H9 (cell line): Measurements from ENCODE around the gene NCOA4. TPM values are rescaled to one million over a fixed set of nuclear protein-coding genes. Genes with fewer than 3 reads are reported as not detected.

Experiments used
- DNase-seq: peaks from one replicate; pipeline ENCODE4 v3.0.0-alpha.2; 2017
- H2AFZ ChIP-seq: one replicate; pipeline ENCODE4 v1.6.1; 2013; ENCODE audit warnings: mild to moderate bottlenecking, low read length, control low read depth, moderate library complexity
- H2AK5ac ChIP-seq: 2 replicates; pipeline ENCODE4 v1.6.1; 2013; ENCODE audit warnings: low read length, control low read depth, mixed read lengths; ENCODE audit not compliant: insufficient read length
- H2BK120ac ChIP-seq: one replicate; pipeline ENCODE4 v1.6.1; 2013; ENCODE audit warnings: low read depth, mild to moderate bottlenecking, low read length, control low read depth, inconsistent platforms; ENCODE audit not compliant: poor library complexity, severe bottlenecking
- H2BK12ac ChIP-seq: 2 replicates; pipeline ENCODE4 v1.6.1; 2013; ENCODE audit warnings: low read length, control low read depth, mixed read lengths, low read depth; ENCODE audit not compliant: insufficient read length
- H2BK15ac ChIP-seq: 2 replicates; pipeline ENCODE4 v1.6.1; 2013; ENCODE audit warnings: low read depth, low read length, control low read depth
- H2BK20ac ChIP-seq: one replicate; pipeline ENCODE4 v1.6.1; 2013; ENCODE audit warnings: low read depth, mild to moderate bottlenecking, low read length, control low read depth, inconsistent platforms; ENCODE audit not compliant: poor library complexity, severe bottlenecking
- H2BK5ac ChIP-seq: 2 replicates; pipeline ENCODE4 v1.6.1; 2013; ENCODE audit warnings: low read length, control low read depth, mixed read lengths; ENCODE audit not compliant: insufficient read length
- H3K14ac ChIP-seq: 2 replicates; pipeline ENCODE4 v1.6.1; 2013; ENCODE audit warnings: low read length, control low read depth; ENCODE audit not compliant: insufficient read depth
- H3K18ac ChIP-seq: 2 replicates; pipeline ENCODE4 v1.6.1; 2013; ENCODE audit warnings: low read depth, mild to moderate bottlenecking, mixed read lengths, low read length, control low read depth; ENCODE audit not compliant: insufficient read length
- H3K23ac ChIP-seq: 2 replicates; pipeline ENCODE4 v1.6.1; 2013; ENCODE audit warnings: low read length, control low read depth, mixed read lengths, low read depth; ENCODE audit not compliant: insufficient read length
- H3K23me2 ChIP-seq: 2 replicates; pipeline ENCODE4 v1.6.1; 2013; ENCODE audit warnings: low read depth, mild to moderate bottlenecking, mixed read lengths, low read length, control low read depth; ENCODE audit not compliant: insufficient read length, poor library complexity, severe bottlenecking
- H3K27ac ChIP-seq: 2 replicates; pipeline ENCODE4 v1.5.1; 2013; ENCODE audit warnings: low read length, control low read depth, mixed read lengths, low read depth; ENCODE audit not compliant: insufficient read length
- H3K27me3 ChIP-seq: 2 replicates; pipeline ENCODE4 v1.6.1; 2013; ENCODE audit warnings: low read length, control low read depth, inconsistent platforms; ENCODE audit not compliant: insufficient read depth
- H3K4ac ChIP-seq: 2 replicates; pipeline ENCODE4 v1.6.1; 2013; ENCODE audit warnings: low read depth, mild to moderate bottlenecking, control low read depth, inconsistent platforms, low read length, moderate library complexity
- H3K4me1 ChIP-seq: 2 replicates; pipeline ENCODE4 v1.6.1; 2013; ENCODE audit warnings: low read length, control low read depth, inconsistent platforms; ENCODE audit not compliant: insufficient read depth
- H3K4me2 ChIP-seq: 2 replicates; pipeline ENCODE4 v1.6.1; 2013; ENCODE audit warnings: low read length, control low read depth, mixed read lengths; ENCODE audit not compliant: insufficient read length, insufficient read depth
- H3K56ac ChIP-seq: 2 replicates; pipeline ENCODE4 v1.6.1; 2013; ENCODE audit warnings: low read depth, mild to moderate bottlenecking, mixed read lengths, low read length, control low read depth; ENCODE audit not compliant: insufficient read length
- H3K79me1 ChIP-seq: 2 replicates; pipeline ENCODE4 v1.6.1; 2013; ENCODE audit warnings: low read depth, mild to moderate bottlenecking, moderate library complexity, low read length, control low read depth, inconsistent platforms; ENCODE audit not compliant: insufficient read depth, poor library complexity, severe bottlenecking
- H3K79me2 ChIP-seq: 2 replicates; pipeline ENCODE4 v1.6.1; 2013; ENCODE audit warnings: low read length, control low read depth, inconsistent platforms; ENCODE audit not compliant: insufficient read depth
- H3K9ac ChIP-seq: 2 replicates; pipeline ENCODE4 v1.6.1; 2013; ENCODE audit warnings: low read length, control low read depth, mixed read lengths; ENCODE audit not compliant: insufficient read length; ENCODE audit errors: extremely low read depth
- H3K9me3 ChIP-seq: one replicate; pipeline ENCODE4 v1.6.1; 2013; ENCODE audit warnings: low read depth, low read length, inconsistent platforms; ENCODE audit not compliant: control insufficient read depth
- H3T11ph ChIP-seq: one replicate; pipeline ENCODE4 v1.6.1; 2013; ENCODE audit warnings: mild to moderate bottlenecking, low read length, control low read depth, inconsistent platforms
- H4K20me1 ChIP-seq: one replicate; pipeline ENCODE4 v1.6.1; 2013; ENCODE audit not compliant: control insufficient read depth, insufficient read length, insufficient read depth
- H4K5ac ChIP-seq: 2 replicates; pipeline ENCODE4 v1.6.1; 2013; ENCODE audit warnings: low read depth, mild to moderate bottlenecking, mixed read lengths, low read length, control low read depth; ENCODE audit not compliant: insufficient read length
- H4K8ac ChIP-seq: replicated peaks from 2 replicates; pipeline ENCODE4 v1.6.1; 2013; ENCODE audit warnings: low read length, control low read depth, mixed read lengths, low read depth; ENCODE audit not compliant: insufficient read length
- H4K91ac ChIP-seq: 2 replicates; pipeline ENCODE4 v1.6.1; 2013; ENCODE audit warnings: low read depth, mild to moderate bottlenecking, moderate library complexity, mixed read lengths, low read length, control low read depth; ENCODE audit not compliant: insufficient read length
- H3K27ac Mint-ChIP-seq, 3 experiments: 2 replicates in 2 of 3; 3 replicates in 1 of 3; pipeline ENCODE4 v1.8.0; 2020 to 2021; ENCODE audit warnings: mixed read lengths in 3 of 3, mild to moderate bottlenecking in 1 of 3, moderate library complexity in 1 of 3
- H3K27me3 Mint-ChIP-seq: 2 replicates; pipeline ENCODE4 v1.8.0; 2021; ENCODE audit warnings: low read depth, mild to moderate bottlenecking, moderate library complexity, mixed read lengths
- H3K36me3 Mint-ChIP-seq, 3 experiments: 2 replicates in 2 of 3; 3 replicates in 1 of 3; pipeline ENCODE4 v1.8.0; 2020 to 2021; ENCODE audit warnings: low read depth in 3 of 3, mixed read lengths in 3 of 3; ENCODE audit not compliant: insufficient read depth in 1 of 3
- H3K4me1 Mint-ChIP-seq, 2 experiments: 2 replicates each; pipeline ENCODE4 v1.8.0; 2020; ENCODE audit warnings: mixed read lengths in 2 of 2
- H3K4me3 Mint-ChIP-seq, 2 experiments: 2 replicates in 1 of 2; 3 replicates in 1 of 2; pipeline ENCODE4 v1.8.0; 2020 to 2021; ENCODE audit warnings: mild to moderate bottlenecking in 2 of 2, mixed read lengths in 2 of 2, moderate library complexity in 1 of 2
- H3K9me3 Mint-ChIP-seq, 2 experiments: 2 replicates in 1 of 2; 3 replicates in 1 of 2; pipeline ENCODE4 v1.8.0; 2020; ENCODE audit warnings: mild to moderate bottlenecking in 2 of 2, mixed read lengths in 2 of 2, moderate library complexity in 1 of 2
- WGBS: extraction: QIAGEN DNeasy Blood & Tissue Kit; methylation state at CpG from one replicate; pipeline ENCODE4 v1.1.7; 2013; ENCODE audit warnings: missing lambda C conversion rate, low lambda C conversion rate, mixed read lengths; ENCODE audit not compliant: insufficient read length; ENCODE audit errors: extremely low coverage; 5-methylcytosine and 5-hydroxymethylcytosine counted together
- total RNA-seq: library from RNA; stranded (reverse); gene quantifications from 2 replicates; pipeline ENCODE4 v1.2.1, GENCODE V29; 2021
- TF ChIP-seq, protein P1 (sequence below): fragments of 200-600 bp; sonication (generic); conservative IDR thresholded peaks from 3 replicates; pipeline ENCODE4 v1.8.0; 2021; ENCODE audit warnings: antibody characterized with exemption, mild to moderate bottlenecking

The NCOA4 gene
- total RNA-seq, 1 experiment from 2014 or later = 83.3 TPM

- no peak overlapping the region for H3K27ac Mint-ChIP-seq
- H3K27me3 Mint-ChIP-seq = no peaks in the 10 kb centered on the region; the same call in 1 of the 2 replicates
- H3K4me3 Mint-ChIP-seq = no peak overlapping the region
- Histone ChIP-seq H3K9ac (no peak overlapping the region), H3K79me2 (no peaks in the 10 kb centered on the region), H3K14ac (no peak overlapping the region), H3K18ac (no peak overlapping the region), H3K27ac (no peak overlapping the region), H2AK5ac (no peak overlapping the region), H4K20me1 (no peaks in the 10 kb centered on the region), H3K23me2 (no peaks in the 10 kb centered on the region), H2BK15ac (no peak overlapping the region), H3K4ac (no peak overlapping the region), H3K79me1 (no peaks in the 10 kb centered on the region), H3K4me1 (no peaks in the 10 kb centered on the region), H2BK20ac (no peak overlapping the region), H3K56ac (no peak overlapping the region), H4K5ac (no peak overlapping the region), H3K23ac (no peak overlapping the region), H3K4me2 (no peak overlapping the region), H4K8ac (no peak overlapping the region), H2BK120ac (no peak overlapping the region), H2BK12ac (no peak overlapping the region), H3K27me3 (no peaks in the 10 kb centered on the region), H4K91ac (no peak overlapping the region), H2BK5ac (no peak overlapping the region), H3T11ph (no peak overlapping the region), H2AFZ (no peak overlapping the region), H3K9me3 (no peaks in the 10 kb centered on the region)
- WGBS = no CpG with 5 or more reads among the region's 5 CpGs
- no peak for DNase-seq
- peaks cover 7 to 11% of the 10 kb centered on the region in 2 experiments for H3K4me1 Mint-ChIP-seq
- TF ChIP-seq, protein P1, sequence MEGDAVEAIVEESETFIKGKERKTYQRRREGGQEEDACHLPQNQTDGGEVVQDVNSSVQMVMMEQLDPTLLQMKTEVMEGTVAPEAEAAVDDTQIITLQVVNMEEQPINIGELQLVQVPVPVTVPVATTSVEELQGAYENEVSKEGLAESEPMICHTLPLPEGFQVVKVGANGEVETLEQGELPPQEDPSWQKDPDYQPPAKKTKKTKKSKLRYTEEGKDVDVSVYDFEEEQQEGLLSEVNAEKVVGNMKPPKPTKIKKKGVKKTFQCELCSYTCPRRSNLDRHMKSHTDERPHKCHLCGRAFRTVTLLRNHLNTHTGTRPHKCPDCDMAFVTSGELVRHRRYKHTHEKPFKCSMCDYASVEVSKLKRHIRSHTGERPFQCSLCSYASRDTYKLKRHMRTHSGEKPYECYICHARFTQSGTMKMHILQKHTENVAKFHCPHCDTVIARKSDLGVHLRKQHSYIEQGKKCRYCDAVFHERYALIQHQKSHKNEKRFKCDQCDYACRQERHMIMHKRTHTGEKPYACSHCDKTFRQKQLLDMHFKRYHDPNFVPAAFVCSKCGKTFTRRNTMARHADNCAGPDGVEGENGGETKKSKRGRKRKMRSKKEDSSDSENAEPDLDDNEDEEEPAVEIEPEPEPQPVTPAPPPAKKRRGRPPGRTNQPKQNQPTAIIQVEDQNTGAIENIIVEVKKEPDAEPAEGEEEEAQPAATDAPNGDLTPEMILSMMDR = no peak
- H3K36me3 Mint-ChIP-seq = no peaks in the 10 kb centered on the region
- 0 out of 5 replicates have a peak, but pooled peaks cover 0 to 2% of the 10 kb centered on the region in 2 experiments for H3K9me3 Mint-ChIP-seq
Measured at GRCh38 chr10:46077731-46078413, 47.4 kb upstream of the NCOA4 start.
